Liver (tissue), 3 donors: ENCODE data around the gene CELSR1.

Source experiments
- CTCF ChIP-seq: fragments of 150-350 bp; IDR thresholded peaks from 2 replicates; pipeline ENCODE4 v1.5.1; 2017; ENCODE audit warnings: improper control_type of control experiment, low read depth, low read length; ENCODE audit not compliant: missing input control
- JUND ChIP-seq, 2 donors: IDR thresholded peaks; 2 replicates each; pipeline ENCODE4 v1.6.1; 2016; ENCODE audit warnings: antibody characterized with exemption in 2 of 2
- NR2F2 ChIP-seq: IDR thresholded peaks from 2 replicates; pipeline ENCODE4 v1.6.1; 2016; ENCODE audit warnings: antibody characterized with exemption
- RAD21 ChIP-seq, 2 donors: IDR thresholded peaks; 2 replicates each; pipeline ENCODE4 v1.6.1; 2016; ENCODE audit warnings: antibody characterized with exemption in 2 of 2, mild to moderate bottlenecking in 2 of 2
- SP1 ChIP-seq: IDR thresholded peaks from 2 replicates; pipeline ENCODE4 v1.6.1; 2018; ENCODE audit warnings: antibody characterized with exemption, mild to moderate bottlenecking
- TAF1 ChIP-seq: conservative IDR thresholded peaks from 2 replicates; pipeline ENCODE4 v1.6.1; 2016; ENCODE audit warnings: antibody characterized with exemption, mild to moderate bottlenecking
- TF ChIP-seq, protein P1 (sequence below): IDR thresholded peaks from 2 replicates; pipeline ENCODE4 v1.6.1; 2016; ENCODE audit warnings: antibody characterized with exemption
- donor health status: healthy.
- donor health status: healthy.

DNA sequence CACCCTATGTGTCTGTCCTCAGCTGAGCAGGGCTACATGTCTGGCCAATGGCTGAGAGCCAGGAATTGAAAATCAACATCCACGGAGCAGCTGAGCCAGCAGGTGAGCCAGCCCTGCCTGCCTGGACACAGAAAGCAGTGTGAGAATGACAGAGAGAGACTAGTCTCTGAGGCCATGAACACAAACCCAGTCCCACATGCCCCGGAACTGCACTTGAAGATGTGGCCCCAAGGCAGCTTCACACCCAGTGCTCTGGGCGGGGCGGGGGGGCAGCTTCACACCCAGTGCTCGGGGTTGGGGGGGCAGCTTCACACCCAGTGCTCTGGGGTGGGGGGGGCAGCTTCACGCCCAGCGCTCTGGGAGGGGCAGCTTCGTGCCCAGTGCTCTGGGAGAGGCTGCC, 164.3 kb downstream of the CELSR1 start:
- TF ChIP-seq, protein P1, sequence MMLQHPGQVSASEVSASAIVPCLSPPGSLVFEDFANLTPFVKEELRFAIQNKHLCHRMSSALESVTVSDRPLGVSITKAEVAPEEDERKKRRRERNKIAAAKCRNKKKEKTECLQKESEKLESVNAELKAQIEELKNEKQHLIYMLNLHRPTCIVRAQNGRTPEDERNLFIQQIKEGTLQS, result no peak
- TF ChIP-seq CTCF, result no peak
- TF ChIP-seq NR2F2, result no peak
- no peak for TF ChIP-seq JUND (IDR thresholded peaks at IDR 0.05)
- TF ChIP-seq SP1, result no peak
- no peak for TF ChIP-seq RAD21 (IDR thresholded peaks at IDR 0.05)
- TF ChIP-seq TAF1, result no peak
